RKO (cell line): ENCODE measurements around the gene DENND2A.
"Not testable (repeated sequence)": the region's sequence is repeated elsewhere in the genome, so short reads cannot be mapped to it uniquely, and the experiment has no call there.

Source experiments
- DNase-seq: peaks from one replicate; pipeline ENCODE4 v3.0.0-alpha.2; 2016; ENCODE audit warnings: low spot score

The DENND2A gene

GRCh38 chr7:140587243-140587642 lies 53.4 kb downstream of the DENND2A start:
- no peak for DNase-seq

DNA sequence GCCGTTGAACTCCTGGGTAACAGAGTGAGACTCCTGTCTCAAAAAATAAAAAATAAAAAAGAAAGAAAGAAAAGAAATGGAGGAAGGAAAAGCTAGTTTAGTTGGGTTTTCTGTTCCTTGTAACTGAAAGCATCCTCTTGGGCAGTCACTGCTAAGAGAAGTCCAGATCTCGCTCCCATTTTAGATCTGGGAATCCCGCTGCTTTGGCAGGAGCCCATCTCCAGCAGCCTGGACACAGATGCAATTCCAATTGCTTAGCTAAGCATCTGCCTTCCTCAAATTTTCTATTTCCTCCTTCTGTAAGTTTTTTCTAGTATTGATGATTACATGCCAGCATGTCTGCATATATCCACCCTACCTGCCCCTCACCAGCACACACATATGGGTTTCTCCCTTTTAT lies 54.1 kb downstream of the DENND2A start:
- DNase-seq, result no peak

- DNase-seq, result no peak
Observed at GRCh38 chr7:140585333-140585732, 55.3 kb downstream of the DENND2A start.

- DNase-seq, result no peak
Observed at GRCh38 chr7:140584195-140584851, 56.3 kb downstream of the DENND2A start.

- no peak for DNase-seq
Observed at GRCh38 chr7:140581411-140581810, 59.2 kb downstream of the DENND2A start.

- DNase-seq, result no peak
Observed at GRCh38 chr7:140577651-140578050, 63.0 kb downstream of the DENND2A start.

DNA sequence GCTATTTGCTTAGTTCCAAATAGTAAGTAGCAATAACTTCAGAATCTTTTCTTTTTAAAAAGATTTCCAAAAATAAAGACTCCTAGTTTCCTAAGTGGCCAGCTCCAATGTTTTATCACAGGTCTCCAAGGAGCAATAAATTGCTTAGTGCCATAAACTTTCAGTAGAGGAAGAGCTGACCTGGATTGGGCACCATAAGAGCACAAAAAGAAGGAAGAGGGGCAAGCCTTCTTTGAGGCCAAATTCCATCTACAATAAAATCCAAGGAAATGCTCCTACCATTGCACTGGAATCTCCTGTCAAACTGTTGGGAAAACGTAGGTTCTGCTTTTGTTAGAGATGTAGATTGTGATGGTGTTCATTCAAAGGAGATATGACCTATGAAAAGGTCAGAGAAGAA lies 64.0 kb downstream of the DENND2A start:
- no peak for DNase-seq

GRCh38 chr7:140571538-140572122 lies 69.0 kb downstream of the DENND2A start:
- DNase-seq, result peak; percentile 18

- DNase-seq, result no peak
Observed at GRCh38 chr7:140570120-140570519, 70.5 kb downstream of the DENND2A start.

DNA sequence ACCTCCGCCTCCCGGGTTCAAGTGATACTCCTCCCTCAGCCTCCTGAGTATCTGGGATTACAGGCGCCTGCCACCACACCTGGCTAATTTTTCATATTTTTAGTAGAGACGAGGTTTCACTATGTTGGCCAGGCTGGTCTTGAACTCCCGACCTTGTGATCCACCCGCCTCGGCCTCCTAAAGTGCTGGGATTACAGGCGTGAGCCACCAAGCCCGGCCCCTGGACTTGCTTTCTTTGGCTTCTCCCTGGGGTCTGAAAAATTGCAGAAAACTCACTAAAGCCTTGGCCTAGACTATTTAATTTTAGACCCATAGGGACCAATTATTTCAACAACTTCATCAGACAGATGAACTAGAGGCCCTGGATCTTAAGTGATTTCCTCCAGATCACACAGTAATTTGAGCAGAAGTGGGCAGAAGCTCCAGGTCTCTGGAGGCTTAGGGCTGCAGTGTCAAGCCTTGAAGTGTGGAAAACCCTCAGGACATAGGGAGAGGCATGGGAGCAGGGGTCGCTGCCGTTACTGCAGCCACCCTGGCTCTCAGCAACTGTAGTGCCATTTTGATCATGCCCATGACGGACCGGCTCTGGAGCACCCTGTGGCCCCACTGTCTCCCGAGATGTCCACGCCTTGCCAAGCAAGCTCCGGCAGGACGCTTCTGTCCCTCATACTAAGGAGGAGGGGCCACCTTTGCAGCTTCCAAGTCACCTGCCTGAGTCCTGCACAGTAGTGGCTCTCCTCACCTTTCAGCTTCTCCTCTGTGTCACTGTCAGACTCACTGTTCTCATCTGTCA lies 72.4 kb downstream of the DENND2A start:
- DNase-seq, result no peak

DNA sequence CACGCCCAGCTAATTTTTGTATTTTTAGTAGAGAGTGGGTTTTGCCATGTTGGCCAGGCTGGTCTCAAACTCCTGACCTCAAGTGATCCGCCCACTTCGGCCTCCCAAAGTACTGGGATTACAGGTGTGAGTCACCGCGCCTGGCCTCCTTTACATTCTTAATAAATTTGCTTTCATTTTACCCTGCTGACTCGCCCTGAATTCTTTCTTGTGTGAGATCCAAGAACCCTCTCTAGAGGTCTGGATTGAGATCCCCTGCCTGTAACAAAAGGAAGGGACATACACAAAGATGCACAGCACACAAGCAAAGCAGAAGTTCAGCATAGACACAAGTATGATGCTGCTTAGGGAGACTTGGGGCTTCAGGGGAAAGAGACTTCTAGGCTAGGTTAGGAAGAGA lies 74.4 kb downstream of the DENND2A start:
- DNase-seq, result peak; percentile 39

DNA sequence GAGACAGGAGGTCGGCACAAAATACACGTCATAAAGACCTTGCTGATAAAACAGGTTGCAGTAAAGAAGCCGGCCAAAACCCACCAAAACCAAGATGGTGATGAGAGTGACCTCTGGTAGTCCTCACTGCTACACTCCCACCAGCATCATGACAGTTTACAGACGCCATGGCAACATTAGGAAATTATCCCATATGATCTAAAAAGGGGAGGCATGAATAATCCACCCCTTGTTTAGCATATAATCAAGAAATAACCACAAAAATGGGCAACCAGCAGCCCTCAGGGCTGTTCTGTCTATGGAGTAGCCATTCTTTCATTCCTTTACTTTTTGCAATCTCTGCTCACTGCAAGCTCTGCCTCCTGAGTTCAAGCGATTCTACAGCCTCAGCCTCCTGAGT lies 74.9 kb downstream of the DENND2A start:
- DNase-seq, result not testable (repeated sequence)

DNA sequence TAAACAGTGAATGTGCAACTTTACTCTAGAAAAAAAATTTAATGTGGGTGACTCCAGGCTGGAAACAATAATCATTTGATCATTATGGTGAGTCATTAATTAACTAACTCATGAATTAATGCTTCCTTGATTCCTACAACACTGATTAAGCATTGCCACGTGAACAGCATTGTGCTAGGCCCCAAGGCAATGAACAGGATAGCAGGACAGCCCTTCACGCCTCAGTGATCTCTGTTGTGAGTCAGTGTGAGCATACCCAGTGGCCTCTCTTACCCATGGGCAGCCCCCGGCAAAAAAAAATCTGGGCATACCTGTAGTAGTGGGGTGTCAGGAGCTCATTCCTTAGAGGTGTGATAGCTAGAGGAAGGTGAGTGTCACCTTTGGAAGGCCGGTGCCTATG lies 76.0 kb downstream of the DENND2A start:
- no peak for DNase-seq

DNA sequence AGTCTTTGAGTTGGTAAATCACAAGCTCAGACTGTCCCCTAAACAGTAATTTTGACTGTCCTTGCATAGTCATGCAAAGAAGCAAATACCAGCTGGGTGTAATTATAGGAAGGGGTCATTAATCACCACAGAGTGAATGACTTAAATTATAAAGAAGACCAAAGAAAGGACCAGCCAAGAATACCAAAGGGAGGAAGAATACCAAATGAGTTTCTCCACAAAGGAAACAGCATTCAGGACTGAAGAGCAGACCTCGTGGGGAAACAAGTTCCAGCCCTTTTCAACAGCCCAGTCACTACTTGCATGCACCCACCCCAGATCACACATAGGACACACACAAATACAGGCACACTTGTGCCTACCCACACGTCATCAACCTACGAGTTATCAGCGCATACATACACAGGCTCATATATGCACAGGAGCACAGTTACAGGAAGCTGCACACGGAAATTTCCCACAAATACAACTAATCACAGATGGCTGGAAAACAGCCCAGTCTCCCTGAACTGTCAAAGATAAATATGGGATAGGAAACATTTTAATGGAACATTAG lies 77.6 kb downstream of the DENND2A start:
- no peak for DNase-seq

GRCh38 chr7:140559410-140559809 lies 81.2 kb downstream of the DENND2A start:
- no peak for DNase-seq

GRCh38 chr7:140557809-140558518 lies 82.6 kb downstream of the DENND2A start:
- DNase-seq, result no peak

GRCh38 chr7:140557069-140557468 lies 83.5 kb downstream of the DENND2A start:
- DNase-seq, result no peak

DNA sequence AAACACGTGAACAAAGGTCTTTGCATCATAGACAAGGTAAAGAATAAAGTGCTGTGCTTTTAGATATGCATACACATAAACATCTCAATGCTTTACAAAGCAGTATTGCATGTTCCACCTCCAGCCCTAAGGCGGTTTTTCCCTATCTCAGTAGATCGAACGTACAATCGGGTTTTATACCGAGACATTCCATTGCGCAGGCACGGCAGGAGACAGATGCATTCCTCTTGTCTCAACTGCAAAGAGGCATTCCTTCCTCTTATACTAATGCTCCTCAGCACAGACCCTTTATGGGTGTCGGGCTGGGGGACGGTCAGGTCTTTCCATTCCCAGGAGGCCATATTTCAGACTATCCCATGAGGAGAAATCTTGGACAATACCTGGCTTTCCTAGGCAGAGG lies 87.4 kb downstream of the DENND2A start:
- not testable (repeated sequence) for DNase-seq

- no peak for DNase-seq
Observed at GRCh38 chr7:140552240-140552679, 88.4 kb downstream of the DENND2A start.

DNA sequence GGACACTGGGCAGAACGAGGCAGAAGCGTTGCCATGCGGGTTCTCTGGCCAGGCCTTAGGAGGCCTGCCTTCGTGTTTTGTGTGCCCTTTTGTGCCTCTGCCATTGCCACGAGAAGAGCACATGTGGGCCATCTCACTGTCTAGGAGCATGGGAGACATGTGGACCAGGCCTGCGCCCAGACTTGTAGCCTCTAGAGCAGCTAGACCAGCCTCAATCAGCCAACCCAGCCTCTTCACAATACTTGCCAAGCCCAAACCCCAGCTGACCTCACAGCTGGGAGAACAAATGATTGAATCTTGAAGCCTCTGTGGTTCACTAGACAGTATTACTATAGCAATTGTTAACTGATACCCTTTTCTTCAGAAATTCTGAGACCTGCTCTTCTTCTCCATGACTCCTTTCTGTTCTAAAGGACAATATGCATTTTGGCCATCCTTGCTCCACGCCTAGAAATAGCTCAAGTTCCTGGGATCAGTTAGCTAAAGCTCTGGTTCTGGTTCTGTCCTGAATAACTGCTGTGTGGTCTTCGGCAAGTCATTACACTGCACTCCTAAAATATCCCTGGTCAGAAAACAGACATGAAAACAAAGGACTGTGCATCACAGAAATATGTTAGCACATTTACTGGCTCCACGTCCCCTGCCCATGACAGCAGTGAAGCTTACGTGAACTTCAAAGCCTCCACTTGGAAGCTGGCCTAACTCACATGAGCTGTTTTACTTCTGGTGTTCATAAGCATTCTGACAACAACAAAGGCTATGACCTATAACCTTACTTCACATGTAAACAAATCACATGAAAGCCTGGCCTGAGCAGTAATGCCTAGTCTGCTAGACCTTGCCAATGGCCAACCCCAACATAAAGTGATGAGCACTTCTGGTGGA lies 89.0 kb downstream of the DENND2A start:
- DNase-seq, result no peak

- no peak for DNase-seq
Observed at GRCh38 chr7:140546947-140547346, 93.7 kb downstream of the DENND2A start.
